Fibroblast of the conjunctiva (primary cell): Measurements from ENCODE around the gene PANK3.
A peak's percentile ranks its signal among the peaks of the same experiment; 100 is the strongest.
"Not testable (repeated sequence)": the region's sequence is repeated elsewhere in the genome, so short reads cannot be mapped to it uniquely, and the experiment has no call there.

Experiments
- DNase-seq: peaks from one replicate; pipeline ENCODE4 v3.0.0-alpha.2; 2010; ENCODE audit warnings: low read depth

Gene PANK3

GRCh38 chr5:168552146-168552545 lies 27.0 kb downstream of the PANK3 start:
- DNase-seq: peak; percentile 95

GRCh38 chr5:168550656-168551055 lies 28.5 kb downstream of the PANK3 start:
- no peak for DNase-seq

- DNase-seq: no peak
Observed at GRCh38 chr5:168549554-168549953, 29.6 kb downstream of the PANK3 start.

- no peak for DNase-seq
Observed at GRCh38 chr5:168537176-168537575, 42.0 kb downstream of the PANK3 start.

GRCh38 chr5:168534351-168534750 lies 44.8 kb downstream of the PANK3 start:
- DNase-seq: not testable (repeated sequence)

GRCh38 chr5:168531987-168532864 lies 46.9 kb downstream of the PANK3 start:
- DNase-seq: no peak

- DNase-seq: no peak
Observed at GRCh38 chr5:168531191-168531590, 48.0 kb downstream of the PANK3 start.

- DNase-seq: no peak
Observed at GRCh38 chr5:168530621-168531150, 48.5 kb downstream of the PANK3 start.

- DNase-seq: no peak
Observed at GRCh38 chr5:168529374-168530234, 49.6 kb downstream of the PANK3 start.

GRCh38 chr5:168528521-168529373 lies 50.4 kb downstream of the PANK3 start, which contains the start of gene FBLL1:
FBLL1 (plus strand) TSS chr5:168529305; CDS start chr5:168529505, 200 bp downstream.
- no peak for DNase-seq

GRCh38 chr5:168527756-168528295 lies 51.3 kb downstream of the PANK3 start:
- DNase-seq: no peak

GRCh38 chr5:168525856-168526255 lies 53.3 kb downstream of the PANK3 start:
- DNase-seq: no peak

- no peak for DNase-seq
Observed at GRCh38 chr5:168513861-168514428, 65.2 kb downstream of the PANK3 start.

- DNase-seq: no peak
Observed at GRCh38 chr5:168502563-168503237, 76.5 kb downstream of the PANK3 start.
